BJ (cell line): Measurements from ENCODE around the gene CEP104. TPM values are rescaled to one million over a fixed set of nuclear protein-coding genes. Genes with fewer than 3 reads are reported as not detected.

Experiments
- CTCF ChIA-PET: fragments of 350-600 bp; formaldehyde crosslinking; extraction: SDS; loops from one replicate; lab custom pipeline; 2021; ENCODE audit warnings: antibody characterized with exemption, inconsistent platforms; lab: Yijun Ruan, JAX
- POLR2A ChIA-PET: fragments of 300-600 bp; sonication (Branson Sonifier 250); formaldehyde crosslinking; extraction: SDS; loops from one replicate; lab custom pipeline; 2021; ENCODE audit warnings: antibody characterized with exemption; lab: Charles Lee
- DNase-seq: peaks from one replicate; pipeline ENCODE4 v3.0.0-alpha.2; 2011; ENCODE audit warnings: low read depth
- H3K27me3 ChIP-seq: 2 replicates; pipeline ENCODE4 v1.6.0; 2011; ENCODE audit warnings: low read length; ENCODE audit not compliant: control insufficient read depth, insufficient read depth
- H3K36me3 ChIP-seq: 2 replicates; pipeline ENCODE4 v1.5.1; 2011; ENCODE audit warnings: low read length; ENCODE audit not compliant: control insufficient read depth, insufficient read depth
- H3K4me3 ChIP-seq: 2 replicates; pipeline ENCODE4 v1.5.1; 2011; ENCODE audit warnings: low read depth, mild to moderate bottlenecking, control low read depth, low read length
- polyA plus RNA-seq: library from polyadenylated mRNA; depleted of rRNA; stranded (reverse); fragments of >200 nt; gene quantifications from 2 replicates; pipeline ENCODE4 v1.2.3, GENCODE V29; 2011
- TF ChIP-seq, protein P1 (sequence below): IDR thresholded peaks from 2 replicates; pipeline ENCODE4 v1.5.1; 2011; ENCODE audit warnings: low read depth, mild to moderate bottlenecking, control low read depth, inconsistent platforms, low read length, moderate library complexity; ENCODE audit not compliant: insufficient read depth

The CEP104 gene
- polyA plus RNA-seq, 1 experiment = 19.5 TPM

- DNase-seq = no peak
- POLR2A ChIA-PET = no interaction called here
Observed at GRCh38 chr1:3904843-3905185, 47.8 kb upstream of the CEP104 start.

DNA sequence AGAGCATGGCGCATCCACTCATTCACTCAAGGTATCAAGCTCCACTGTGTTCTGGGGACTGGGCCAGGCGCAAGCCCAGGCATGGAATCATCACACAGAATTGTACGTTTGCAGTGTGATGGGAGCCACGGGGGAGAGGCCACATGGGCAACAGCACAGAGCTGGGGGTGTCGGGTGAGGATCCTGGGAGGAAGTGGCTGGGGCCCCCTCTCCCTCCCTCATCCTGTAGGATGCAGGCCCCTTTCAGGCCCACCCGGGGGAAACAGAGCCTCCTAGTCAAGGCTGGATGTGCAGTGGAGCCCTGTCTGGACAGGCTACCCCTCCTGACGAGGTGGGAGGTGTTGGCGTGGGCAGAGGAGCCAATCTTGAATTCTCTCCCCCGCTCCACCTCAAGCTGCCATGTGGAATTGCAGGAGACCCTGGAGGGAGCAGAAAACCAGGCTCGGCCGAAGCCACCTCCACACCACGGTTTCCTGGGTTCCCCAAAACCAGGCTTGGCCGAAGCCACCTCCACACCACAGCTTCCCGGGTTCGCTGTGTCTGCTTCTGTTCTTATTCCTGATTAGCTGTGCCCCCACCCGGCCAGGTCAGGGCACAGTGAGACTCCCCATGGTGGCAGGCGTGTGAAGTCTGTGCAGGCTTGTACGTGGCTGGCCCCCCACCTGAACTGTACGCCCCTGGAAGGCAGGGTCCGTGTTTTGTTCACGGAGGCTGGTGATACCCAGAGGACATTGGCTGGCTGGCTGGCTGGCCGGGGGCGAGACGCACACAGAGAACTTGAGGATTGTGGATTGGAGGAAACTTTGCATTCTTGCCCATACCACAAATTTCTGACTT lies 47.2 kb upstream of the CEP104 start:
- Histone ChIP-seq H3K36me3 (no peaks in the 10 kb centered on the region), H3K4me3 (no peak overlapping the region), H3K27me3 (no peaks in the 10 kb centered on the region)
- CTCF ChIA-PET = no interaction called here
- DNase-seq = no peak
- TF ChIP-seq, protein P1, sequence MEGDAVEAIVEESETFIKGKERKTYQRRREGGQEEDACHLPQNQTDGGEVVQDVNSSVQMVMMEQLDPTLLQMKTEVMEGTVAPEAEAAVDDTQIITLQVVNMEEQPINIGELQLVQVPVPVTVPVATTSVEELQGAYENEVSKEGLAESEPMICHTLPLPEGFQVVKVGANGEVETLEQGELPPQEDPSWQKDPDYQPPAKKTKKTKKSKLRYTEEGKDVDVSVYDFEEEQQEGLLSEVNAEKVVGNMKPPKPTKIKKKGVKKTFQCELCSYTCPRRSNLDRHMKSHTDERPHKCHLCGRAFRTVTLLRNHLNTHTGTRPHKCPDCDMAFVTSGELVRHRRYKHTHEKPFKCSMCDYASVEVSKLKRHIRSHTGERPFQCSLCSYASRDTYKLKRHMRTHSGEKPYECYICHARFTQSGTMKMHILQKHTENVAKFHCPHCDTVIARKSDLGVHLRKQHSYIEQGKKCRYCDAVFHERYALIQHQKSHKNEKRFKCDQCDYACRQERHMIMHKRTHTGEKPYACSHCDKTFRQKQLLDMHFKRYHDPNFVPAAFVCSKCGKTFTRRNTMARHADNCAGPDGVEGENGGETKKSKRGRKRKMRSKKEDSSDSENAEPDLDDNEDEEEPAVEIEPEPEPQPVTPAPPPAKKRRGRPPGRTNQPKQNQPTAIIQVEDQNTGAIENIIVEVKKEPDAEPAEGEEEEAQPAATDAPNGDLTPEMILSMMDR = no peak
- POLR2A ChIA-PET = no interaction called here

More at GRCh38 chr1:3904843-3905185, 47.8 kb upstream of the CEP104 start:
- Histone ChIP-seq H3K36me3 (no peaks in the 10 kb centered on the region), H3K4me3 (no peak overlapping the region), H3K27me3 (no peaks in the 10 kb centered on the region)
- TF ChIP-seq, protein P1 = no peak
- CTCF ChIA-PET = no interaction called here

DNA sequence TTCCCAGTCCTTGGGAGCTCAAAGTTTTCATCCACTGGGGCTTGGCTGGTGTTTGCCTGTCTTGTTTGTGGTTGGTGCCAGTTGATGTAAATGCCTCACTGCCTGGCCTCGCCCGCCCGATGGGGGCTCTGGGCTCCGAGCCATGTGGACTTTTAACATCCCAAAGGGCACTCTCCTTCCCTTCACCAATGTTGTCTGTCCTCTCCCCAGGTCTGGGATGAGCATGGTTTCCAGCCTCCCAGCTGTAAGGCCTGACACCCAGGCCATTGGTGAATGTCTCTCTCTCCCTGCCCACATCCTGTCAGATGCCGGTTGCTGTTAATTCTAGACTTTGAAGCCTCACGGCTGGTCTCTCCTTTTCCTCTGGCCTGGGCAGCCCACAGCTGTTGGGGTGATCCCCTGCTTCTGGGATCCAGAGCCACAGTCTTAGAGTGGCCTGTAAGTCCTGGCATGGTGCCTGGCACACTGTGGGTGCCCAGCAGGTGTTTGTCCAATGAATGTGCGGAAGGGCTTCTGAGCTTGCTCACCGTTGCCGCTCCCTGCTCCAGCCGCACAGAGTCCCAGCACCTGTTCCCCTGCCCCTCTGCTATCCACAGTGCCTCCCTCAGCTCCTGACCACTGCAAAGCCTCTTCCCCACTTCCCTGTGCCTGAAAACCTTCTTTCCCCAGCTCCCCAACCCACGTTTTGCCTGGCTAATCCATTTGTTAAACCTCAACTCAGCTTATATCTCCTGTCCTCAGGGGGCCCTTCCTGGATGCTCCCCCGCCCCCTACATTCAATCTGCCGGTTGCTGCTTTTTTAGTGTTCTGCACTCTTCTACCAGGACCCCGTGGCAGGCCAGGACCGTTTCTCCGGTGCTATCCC lies 46.4 kb upstream of the CEP104 start:
- POLR2A ChIA-PET = no interaction called here
- CTCF ChIA-PET = no interaction called here
- TF ChIP-seq, protein P1 = no peak
- no peaks in the 10 kb centered on the region for H3K36me3 ChIP-seq
- no peaks in the 10 kb centered on the region for H3K27me3 ChIP-seq
- no peak overlapping the region for H3K4me3 ChIP-seq
- DNase-seq = no peak

DNA sequence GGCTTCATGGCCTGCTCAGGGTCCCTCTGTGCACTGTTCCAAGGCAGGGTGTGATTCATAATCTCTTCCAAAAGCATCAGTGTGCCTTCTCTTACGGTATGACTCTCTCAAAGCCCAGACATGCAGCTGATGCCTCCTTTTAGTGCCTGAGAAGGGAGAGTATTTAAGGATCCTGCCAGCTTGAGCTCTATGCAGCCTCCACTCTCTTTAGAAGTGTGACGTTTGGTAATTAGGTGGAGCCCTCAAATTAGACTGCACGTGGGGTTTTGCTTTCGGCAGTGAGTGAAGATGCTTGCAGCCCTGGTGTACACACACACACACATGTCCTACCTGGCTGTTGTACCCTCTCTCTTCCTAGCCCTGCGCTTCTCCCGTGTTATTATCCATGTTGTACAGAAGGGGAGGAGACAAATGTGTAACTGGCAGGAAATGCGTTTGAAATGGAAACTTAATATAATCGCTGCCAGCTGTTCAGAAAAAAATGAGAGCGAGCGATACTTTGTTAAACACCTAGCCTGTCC lies 45.6 kb upstream of the CEP104 start:
- no peak overlapping the region for H3K4me3 ChIP-seq
- no peaks in the 10 kb centered on the region for H3K27me3 ChIP-seq
- POLR2A ChIA-PET = no interaction called here
- DNase-seq = no peak
- TF ChIP-seq, protein P1 = no peak
- no peaks in the 10 kb centered on the region for H3K36me3 ChIP-seq
- CTCF ChIA-PET = no interaction called here

- CTCF ChIA-PET = no interaction called here
Observed at GRCh38 chr1:3902111-3902511, 45.1 kb upstream of the CEP104 start.

More at GRCh38 chr1:3902111-3902511, 45.1 kb upstream of the CEP104 start:
- no peak overlapping the region for H3K4me3 ChIP-seq
- H3K27me3 ChIP-seq = no peaks in the 10 kb centered on the region
- POLR2A ChIA-PET = no interaction called here
- no peak for DNase-seq
- no peaks in the 10 kb centered on the region for H3K36me3 ChIP-seq
- TF ChIP-seq, protein P1 = no peak
